GM21737 (cell line): ENCODE measurements around the gene TOR4A.

Experiments
- ATAC-seq: cut with Tn5 transposase; IDR thresholded peaks from one replicate; pipeline ENCODE4 v1.9.1; 2021; ENCODE audit warnings: mild to moderate bottlenecking, moderate library complexity; ENCODE audit not compliant: unreplicated experiment

The TOR4A gene

GRCh38 chr9:137277329-137278041, at the start of gene TOR4A:
TOR4A (plus strand) TSS chr9:137277726; CDS start chr9:137278690, 964 bp downstream.
- ATAC-seq: peak; percentile 61

- no peak for ATAC-seq
Measured at GRCh38 chr9:137227853-137228505, 49.5 kb upstream of the TOR4A start.

- ATAC-seq: no peak
Measured at GRCh38 chr9:137228506-137228967, 49.0 kb upstream of the TOR4A start.

GRCh38 chr9:137228968-137229896, 48.3 kb upstream of the TOR4A start:
- no peak for ATAC-seq

GRCh38 chr9:137229903-137230704, 47.4 kb upstream of the TOR4A start:
- ATAC-seq: no peak

GRCh38 chr9:137230705-137231371, 46.7 kb upstream of the TOR4A start, which contains the start of gene SLC34A3:
SLC34A3 (plus strand) TSS chr9:137230901; CDS start chr9:137231703, 802 bp downstream.
- ATAC-seq: no peak

GRCh38 chr9:137231372-137232039, 46.0 kb upstream of the TOR4A start:
- ATAC-seq: no peak

GRCh38 chr9:137232101-137232500, 45.4 kb upstream of the TOR4A start:
- no peak for ATAC-seq

- no peak for ATAC-seq
Measured at GRCh38 chr9:137232510-137232909, 45.0 kb upstream of the TOR4A start.

GRCh38 chr9:137233143-137233980, 44.2 kb upstream of the TOR4A start:
- no peak for ATAC-seq

GRCh38 chr9:137234055-137234697, 43.4 kb upstream of the TOR4A start:
- no peak for ATAC-seq

- no peak for ATAC-seq
Measured at GRCh38 chr9:137234758-137235423, 42.6 kb upstream of the TOR4A start.

GRCh38 chr9:137235424-137236237, 41.9 kb upstream of the TOR4A start:
- no peak for ATAC-seq

GRCh38 chr9:137236238-137236935, 41.1 kb upstream of the TOR4A start:
- no peak for ATAC-seq

- ATAC-seq: no peak
Measured at GRCh38 chr9:137236936-137237421, 40.5 kb upstream of the TOR4A start.
